ENCODE data around the gene DKC1.
"Not testable (repeated sequence)": the region's sequence is repeated elsewhere in the genome, so short reads cannot be mapped to it uniquely, and the experiment has no call there.

The DKC1 gene

DNA sequence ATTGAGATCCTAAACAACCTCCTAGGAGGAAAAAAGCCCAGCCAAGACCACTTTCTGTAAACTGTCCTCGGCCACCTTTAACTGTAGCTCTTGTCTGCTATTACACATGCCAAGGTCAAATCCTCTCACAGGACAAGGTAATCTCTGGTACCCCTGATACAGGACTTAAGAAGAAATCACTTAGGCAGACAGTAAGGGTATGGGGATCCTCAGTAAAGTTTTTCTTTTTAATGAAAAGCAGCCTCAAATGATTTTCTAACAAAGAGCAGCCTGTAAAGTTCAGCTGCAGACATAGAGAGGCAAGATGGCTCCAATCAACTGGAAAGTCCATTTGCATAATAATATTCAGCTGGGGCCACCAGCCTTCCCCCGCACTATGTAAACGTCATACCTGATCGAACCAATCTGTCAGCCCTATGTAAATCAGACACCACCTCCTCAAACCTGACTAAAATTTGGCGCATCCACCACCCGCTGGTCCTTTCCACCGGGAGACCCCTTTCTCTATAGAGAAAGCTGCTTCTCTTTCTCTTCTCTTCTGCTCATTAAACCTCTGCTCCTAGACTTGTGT lies 57.2 kb downstream of the DKC1 start:
- DNase-seq (ENCODE audit: low read depth) = no peak

DNA sequence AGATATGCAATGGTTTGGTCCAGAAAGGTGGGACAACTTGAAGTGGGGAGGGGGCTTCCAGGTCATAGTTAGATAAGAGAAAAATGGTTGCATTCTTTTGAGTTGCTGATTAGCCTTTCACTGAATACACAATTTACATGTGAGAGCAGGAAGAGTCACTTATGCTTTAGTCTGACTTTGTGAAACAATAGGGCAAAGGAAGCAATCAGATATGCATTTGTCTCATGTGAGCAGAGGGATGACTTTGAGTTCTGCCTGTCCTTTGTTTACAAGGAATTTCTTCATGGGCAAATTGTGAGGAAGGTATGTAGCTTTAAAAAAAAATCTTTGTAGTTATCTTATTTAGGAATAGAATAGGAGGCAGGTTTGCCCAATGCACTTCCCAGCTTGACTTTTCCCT lies 58.9 kb downstream of the DKC1 start:
- no peak for DNase-seq (ENCODE audit: low read depth)

DNA sequence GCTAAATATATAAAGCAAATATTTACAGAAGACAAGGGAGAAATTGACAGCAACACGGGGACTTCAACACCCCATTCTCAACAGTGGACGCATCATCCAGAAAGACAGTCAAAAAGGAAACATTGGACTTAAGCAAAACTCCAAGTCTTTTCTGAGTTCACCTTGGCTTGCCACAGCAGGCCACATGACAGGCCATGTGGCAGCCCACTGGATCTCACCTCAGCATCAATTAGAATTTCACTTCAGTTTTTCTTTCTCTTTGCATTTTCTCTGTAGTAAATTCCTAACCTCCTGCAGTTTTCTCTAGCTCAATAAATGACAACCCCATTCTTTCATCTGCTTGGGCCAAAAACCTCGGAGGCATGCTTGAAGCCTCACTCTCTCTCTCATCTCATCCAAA lies 59.4 kb downstream of the DKC1 start:
- DNase-seq (ENCODE audit: low read depth) = no peak

DNA sequence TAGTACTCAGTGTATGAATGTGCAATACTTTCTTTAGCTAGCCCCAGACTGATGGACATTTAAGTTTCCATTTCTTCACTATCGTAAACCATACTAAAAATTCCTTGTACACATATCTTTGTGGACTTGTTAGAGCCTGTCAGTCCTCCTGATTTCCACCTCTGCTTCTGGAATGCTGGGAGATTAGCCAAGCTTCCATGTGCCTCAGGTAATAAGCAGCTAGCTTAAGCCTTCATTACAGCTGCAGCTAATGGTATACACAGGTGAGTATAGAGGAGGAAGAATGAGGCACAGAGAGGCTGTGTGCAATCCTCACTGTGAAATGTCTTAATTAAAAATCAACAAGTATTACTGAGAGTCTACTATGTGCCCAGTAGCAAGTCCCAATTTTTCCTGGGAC lies 62.0 kb downstream of the DKC1 start:
- no peak for DNase-seq (ENCODE audit: low read depth)

DNA sequence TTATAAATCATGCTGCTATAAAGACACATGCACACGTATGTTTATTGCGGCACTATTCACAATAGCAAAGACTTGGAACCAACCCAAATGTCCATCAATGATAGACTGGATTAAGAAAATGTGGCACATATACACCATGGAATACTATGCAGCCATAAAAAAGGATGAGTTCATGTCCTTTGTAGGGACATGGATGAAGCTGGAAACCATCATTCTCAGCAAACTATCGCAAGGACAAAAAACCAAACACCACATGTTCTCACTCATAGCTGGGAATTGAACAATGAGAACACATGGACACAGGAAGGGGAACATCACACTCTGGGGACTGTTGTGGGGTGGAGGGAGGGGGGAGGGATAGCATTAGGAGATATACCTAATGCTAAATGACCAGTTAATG lies 62.9 kb downstream of the DKC1 start:
- not testable (repeated sequence) for DNase-seq (ENCODE audit: low read depth)
